Measurements from ENCODE around the gene C8G. TPM values are rescaled to one million over a fixed set of nuclear protein-coding genes. Genes with fewer than 3 reads are reported as not detected.

C8G gene
- not detected in 2 replicates for total RNA-seq (ENCODE audit: low replicate concordance)

DNA sequence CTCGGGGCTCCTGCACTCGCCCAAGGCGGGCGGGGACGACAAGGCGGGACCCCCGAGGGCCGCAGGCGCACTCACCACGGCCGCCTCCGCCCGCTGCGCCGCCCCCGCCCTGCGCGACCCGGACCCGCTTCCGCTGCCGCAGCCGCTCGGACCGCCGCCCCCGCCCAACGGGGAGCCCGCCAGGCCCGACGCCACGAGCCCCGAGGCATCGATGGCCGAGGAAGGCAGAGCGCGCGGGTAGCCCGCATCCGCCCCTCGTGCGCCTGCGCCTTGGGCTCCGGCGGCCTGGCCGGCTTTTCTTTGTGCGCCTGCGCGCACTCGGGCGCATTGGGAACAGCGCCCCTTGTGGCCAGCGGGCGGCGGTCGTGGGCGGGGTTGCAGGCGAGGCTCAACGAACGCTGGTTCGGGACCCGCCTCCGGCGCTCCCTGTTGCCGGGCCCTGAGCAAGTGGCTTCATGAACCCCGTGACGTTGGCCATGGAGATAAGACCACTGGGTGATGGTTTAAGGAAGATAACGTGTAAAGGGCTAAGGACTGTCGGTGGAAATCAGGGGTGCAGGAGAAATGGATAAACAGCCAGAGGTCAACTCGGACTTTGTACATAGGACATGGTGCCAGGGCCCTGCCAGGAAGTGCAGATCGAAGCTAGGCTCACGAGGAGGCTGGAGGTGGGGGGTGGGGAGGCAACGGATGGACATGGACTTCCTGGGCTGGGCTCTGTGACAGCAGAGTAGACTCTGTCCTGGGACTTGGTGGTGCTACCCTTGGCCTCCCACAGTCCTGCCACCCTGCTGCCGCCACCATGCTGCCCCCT is at the start of gene C8G, which contains the start of gene FBXW5:
Gene C8G, plus strand, starts transcription at position 725 of the 814 bp plus-strand sequence. Its CDS starts 78 bp downstream, at position 803.
Gene FBXW5, minus strand, starts transcription at position 220 of the 814 bp plus-strand sequence. CDS start 655 bp downstream, outside the sequence.

DNA sequence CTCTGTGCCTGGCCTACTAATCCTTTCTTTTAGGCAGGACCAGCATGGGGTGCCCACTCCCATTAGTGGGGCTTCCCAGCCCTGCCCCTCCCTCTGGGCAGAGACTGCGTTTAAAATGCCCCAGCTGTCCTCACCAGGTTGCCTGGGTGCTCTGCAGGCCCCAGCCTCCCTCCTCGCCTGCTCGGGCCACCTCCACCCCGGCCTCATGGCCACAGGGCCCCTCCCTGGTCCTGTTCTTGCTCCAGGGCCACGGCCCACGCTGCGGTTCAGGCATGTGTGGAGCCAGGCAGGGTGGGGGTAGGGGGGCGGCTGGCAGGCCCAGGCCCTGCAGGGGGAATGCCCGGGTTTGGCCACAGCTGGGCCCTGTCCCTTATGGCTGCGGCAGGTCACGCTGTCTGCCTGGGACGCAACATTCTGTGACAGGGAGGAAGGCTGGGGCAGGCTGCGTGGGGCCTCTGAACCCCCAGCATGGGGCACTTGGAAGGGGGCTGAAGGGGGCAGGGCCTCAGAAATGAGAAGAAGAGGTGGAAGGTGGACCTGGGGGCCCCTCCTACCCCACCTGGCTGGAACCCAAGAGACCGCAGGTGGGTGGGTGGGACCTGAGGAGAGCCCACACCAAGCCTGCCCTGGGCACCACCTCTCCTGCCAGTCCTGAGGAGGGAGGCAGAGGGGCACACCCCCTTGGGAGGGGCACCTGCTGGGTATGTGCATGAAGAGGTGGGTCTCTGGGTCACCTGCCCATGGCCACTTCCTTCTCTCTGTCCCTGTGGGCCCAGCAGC is 6.7 kb downstream of the C8G start, which contains the start of gene LCN12:
Gene LCN12, plus strand, starts transcription at position 733 of the 780 bp plus-strand sequence. CDS start 55 bp downstream, outside the sequence.

DNA sequence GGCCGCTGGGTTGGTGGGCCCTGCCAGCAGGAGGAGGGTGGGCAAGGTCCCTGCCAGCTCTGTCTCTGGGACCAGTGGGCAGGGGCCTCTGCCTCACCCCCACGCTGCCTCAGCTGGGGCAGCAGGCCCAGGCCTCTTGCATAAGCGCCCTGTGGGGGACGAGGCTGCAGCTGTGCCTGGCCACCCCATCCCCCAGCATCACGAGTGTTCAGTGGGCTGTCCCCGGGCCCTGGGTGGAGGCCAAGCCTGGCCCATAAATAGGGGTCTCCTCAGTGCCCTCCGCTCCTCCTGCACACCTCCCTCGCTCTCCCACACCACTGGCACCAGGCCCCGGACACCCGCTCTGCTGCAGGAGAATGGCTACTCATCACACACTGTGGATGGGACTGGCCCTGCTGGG is 32.2 kb downstream of the C8G start, which contains the start of gene PTGDS:
Gene PTGDS, plus strand, starts transcription at position 282 of the 400 bp plus-strand sequence. Its CDS starts 75 bp downstream, at position 357.

GRCh38 chr9:136982232-136983051 is 37.4 kb downstream of the C8G start, which contains the start of gene LCNL1:
Gene LCNL1 (plus strand): TSS chr9:136982993. CDS start chr9:136983587, 594 bp downstream.

DNA sequence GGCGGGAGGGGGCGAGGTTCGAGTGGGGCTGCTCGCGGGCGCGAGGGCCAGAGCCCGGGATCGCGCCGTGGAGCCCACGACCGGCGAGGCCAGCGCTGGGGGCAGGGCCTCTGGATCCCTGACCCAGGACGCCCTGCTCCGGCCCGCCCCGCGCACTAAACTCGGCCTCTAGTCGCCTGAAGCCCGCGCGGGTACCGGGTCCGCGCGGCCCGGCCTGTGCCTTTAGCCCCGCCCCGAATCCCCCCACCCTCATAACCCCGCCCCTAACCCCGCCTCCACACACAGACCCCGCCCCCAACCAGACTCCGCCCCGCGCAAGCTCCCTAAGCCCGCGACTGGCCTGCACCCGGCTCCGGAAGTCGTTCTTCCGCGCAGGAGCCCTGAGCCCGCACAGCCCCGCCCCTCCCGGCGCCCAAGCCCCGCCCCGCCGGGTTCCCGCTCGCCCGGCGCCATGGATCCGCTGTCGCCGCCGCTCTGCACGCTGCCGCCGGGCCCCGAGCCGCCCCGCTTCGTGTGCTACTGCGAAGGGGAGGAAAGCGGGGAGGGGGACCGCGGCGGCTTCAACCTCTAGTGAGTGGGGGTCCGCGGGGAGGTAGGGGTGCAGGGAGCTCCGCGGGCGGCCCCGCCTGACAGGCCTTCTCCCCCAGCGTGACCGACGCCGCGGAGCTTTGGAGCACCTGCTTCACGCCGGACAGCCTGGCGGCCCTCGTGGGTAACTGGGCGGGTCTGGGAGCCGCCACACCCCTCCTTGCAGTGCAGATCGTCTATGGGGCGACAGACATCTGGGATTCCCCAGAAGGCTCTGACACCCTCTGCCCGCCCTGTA is 47.2 kb downstream of the C8G start, which contains the start of gene PAXX:
Gene PAXX, plus strand, starts transcription at position 430 of the 826 bp plus-strand sequence. Its CDS starts 22 bp downstream, at position 452.

Other genes with a start within 250 kb of the C8G start
- 1.1 and 16.6 TPM in 2 replicates for gene DIPK1B, start 232.7 kb upstream of the C8G start, total RNA-seq (ENCODE audit: low replicate concordance)
- gene LCN10, start 202.3 kb upstream of the C8G start, total RNA-seq (ENCODE audit: low replicate concordance): not detected in 2 replicates
- gene LCN6, start 196.7 kb upstream of the C8G start, total RNA-seq (ENCODE audit: low replicate concordance): not detected in 2 replicates
- gene LCN8, start 187.0 kb upstream of the C8G start, total RNA-seq (ENCODE audit: low replicate concordance): not detected in 2 replicates
- gene LCN15, start 180.7 kb upstream of the C8G start, total RNA-seq (ENCODE audit: low replicate concordance): not detected in 2 replicates
- gene TMEM141, start 153.9 kb upstream of the C8G start, total RNA-seq (ENCODE audit: low replicate concordance): 36.9 and 88.0 TPM in 2 replicates
- 0.30 and 2.2 TPM in 2 replicates for gene CCDC183, start 148.9 kb upstream of the C8G start, total RNA-seq (ENCODE audit: low replicate concordance)
- gene RABL6, start 137.3 kb upstream of the C8G start, total RNA-seq (ENCODE audit: low replicate concordance): 45.7 and 60.1 TPM in 2 replicates
- 0.90 and 1.6 TPM in 2 replicates for gene AJM1, start 102.8 kb upstream of the C8G start, total RNA-seq (ENCODE audit: low replicate concordance)
- 229 and 269 TPM in 2 replicates for gene PHPT1, start 95.8 kb upstream of the C8G start, total RNA-seq (ENCODE audit: low replicate concordance)
- 0.59 and 0.75 TPM in 2 replicates for gene MAMDC4, start 92.9 kb upstream of the C8G start, total RNA-seq (ENCODE audit: low replicate concordance)
- gene EDF1, start 78.9 kb upstream of the C8G start, total RNA-seq (ENCODE audit: low replicate concordance): 483 and 575 TPM in 2 replicates
- 6.7 and 9.3 TPM in 2 replicates for gene TRAF2, start 58.7 kb upstream of the C8G start, total RNA-seq (ENCODE audit: low replicate concordance)
- 139 and 223 TPM in 2 replicates for gene FBXW5, start 505 bp upstream of the C8G start, total RNA-seq (ENCODE audit: low replicate concordance)
- not detected in 2 replicates for gene LCN12, start 7.0 kb downstream of the C8G start, total RNA-seq (ENCODE audit: low replicate concordance)
- gene PTGDS, start 32.3 kb downstream of the C8G start, total RNA-seq (ENCODE audit: low replicate concordance): 1.1 and 33.0 TPM in 2 replicates
- gene LCNL1, start 37.8 kb downstream of the C8G start, total RNA-seq (ENCODE audit: low replicate concordance): 0.15 and 6.1 TPM in 2 replicates
- 4.6 and 11.6 TPM in 2 replicates for gene PAXX, start 47.2 kb downstream of the C8G start, total RNA-seq (ENCODE audit: low replicate concordance)
- gene CLIC3, start 51.3 kb downstream of the C8G start, total RNA-seq (ENCODE audit: low replicate concordance): 1.3 and 4.6 TPM in 2 replicates
- 13.4 and 39.3 TPM in 2 replicates for gene ABCA2, start 83.0 kb downstream of the C8G start, total RNA-seq (ENCODE audit: low replicate concordance)
- gene FUT7, start 86.8 kb downstream of the C8G start, total RNA-seq (ENCODE audit: low replicate concordance): not detected in 2 replicates
- 9.5 and 11.6 TPM in 2 replicates for gene NPDC1, start 100.9 kb downstream of the C8G start, total RNA-seq (ENCODE audit: low replicate concordance)
- not detected in 2 replicates for gene ENTPD2, start 108.8 kb downstream of the C8G start, total RNA-seq (ENCODE audit: low replicate concordance)
- gene SAPCD2, start 125.3 kb downstream of the C8G start, total RNA-seq (ENCODE audit: low replicate concordance): under 0.01 and 2.2 TPM in 2 replicates
- gene UAP1L1, start 132.3 kb downstream of the C8G start, total RNA-seq (ENCODE audit: low replicate concordance): 12.3 and 12.9 TPM in 2 replicates
- 69.0 and 76.6 TPM in 2 replicates for gene MAN1B1, start 141.7 kb downstream of the C8G start, total RNA-seq (ENCODE audit: low replicate concordance)
- gene DPP7, start 169.5 kb downstream of the C8G start, total RNA-seq (ENCODE audit: low replicate concordance): 93.0 and 99.2 TPM in 2 replicates
- gene GRIN1, start 193.9 kb downstream of the C8G start, total RNA-seq (ENCODE audit: low replicate concordance): under 0.01 TPM in 1 of 2 replicates, not detected in the other
- not detected in 2 replicates for gene LRRC26, start 224.8 kb downstream of the C8G start, total RNA-seq (ENCODE audit: low replicate concordance)
- not detected in 2 replicates for gene TMEM210, start 226.8 kb downstream of the C8G start, total RNA-seq (ENCODE audit: low replicate concordance)
- 20.3 and 24.0 TPM in 2 replicates for gene ANAPC2, start 243.3 kb downstream of the C8G start, total RNA-seq (ENCODE audit: low replicate concordance)
- 52.3 and 82.1 TPM in 2 replicates for gene SSNA1, start 243.4 kb downstream of the C8G start, total RNA-seq (ENCODE audit: low replicate concordance)